Aorta (tissue), 5 donors: Measurements from ENCODE around the gene RPS6KA5. TPM values are rescaled to one million over a fixed set of nuclear protein-coding genes. Genes with fewer than 3 reads are reported as not detected.
"Not testable (repeated sequence)": the region's sequence is repeated elsewhere in the genome, so short reads cannot be mapped to it uniquely, and the experiment has no call there.

Experiments
- ATAC-seq: fragments of 200-7000 bp; cut with Tn5 transposase; one replicate; pipeline ENCODE4 v1.9.1; 2022; ENCODE audit warnings: moderate library complexity; ENCODE audit not compliant: low FRiP score
- DNase-seq, 2 donors: peaks; one replicate each; pipeline ENCODE4 v3.0.0-alpha.2; 2020
- H3K27ac ChIP-seq, 2 donors: one replicate each; pipeline ENCODE4 v1.5.1; 2013; ENCODE audit warnings: low read length in 2 of 2, mild to moderate bottlenecking in 2 of 2, moderate library complexity in 2 of 2, control low read depth in 1 of 2, inconsistent platforms in 1 of 2, low read depth in 1 of 2
- H3K27me3 ChIP-seq, 2 donors: one replicate each; pipeline ENCODE4 v1.6.1; 2013; ENCODE audit warnings: control low read depth in 1 of 2, low read length in 1 of 2, mild to moderate bottlenecking in 1 of 2, moderate library complexity in 1 of 2; ENCODE audit not compliant: insufficient read depth in 2 of 2, control insufficient read depth in 1 of 2
- H3K36me3 ChIP-seq, 2 donors: one replicate each; pipeline ENCODE4 v1.6.1; 2013; ENCODE audit warnings: control low read depth in 1 of 2, low read length in 1 of 2, mild to moderate bottlenecking in 1 of 2; ENCODE audit not compliant: insufficient read depth in 2 of 2, control insufficient read depth in 1 of 2
- H3K4me1 ChIP-seq, 2 donors: one replicate each; pipeline ENCODE4 v1.6.1; 2013; ENCODE audit warnings: low read length in 2 of 2, control low read depth in 1 of 2, mild to moderate bottlenecking in 1 of 2, moderate library complexity in 1 of 2; ENCODE audit not compliant: insufficient read depth in 2 of 2, control insufficient read depth in 1 of 2
- H3K4me3 ChIP-seq, 2 donors: one replicate each; pipeline ENCODE4 v1.5.1; 2013; ENCODE audit warnings: low read length in 2 of 2, control low read depth in 1 of 2, mild to moderate bottlenecking in 1 of 2
- H3K9me3 ChIP-seq: one replicate; pipeline ENCODE4 v1.6.1; 2013; ENCODE audit warnings: mild to moderate bottlenecking, low read length; ENCODE audit not compliant: control insufficient read depth
- WGBS, 2 donors: extraction: QIAGEN DNeasy Blood & Tissue Kit; methylation state at CpG; one replicate each; pipeline ENCODE4 v1.1.7; 2013; 5-methylcytosine and 5-hydroxymethylcytosine counted together
- intact Hi-C, 2 donors: fragments of 100-400 bp; cut with DNase I; formaldehyde crosslinking; loops; one replicate each; pipeline versions ENCODE4 v1.14.2 to v1.15.0; 2022
- polyA plus RNA-seq, 2 donors: library from polyadenylated mRNA; stranded (reverse); fragments of 200-250 nt; gene quantifications; one replicate each; pipeline ENCODE4 v1.2.3, GENCODE V29; 2013
- total RNA-seq, 2 donors: library from RNA; stranded (reverse); fragmentation: NEBNext Ultra II Directional; extraction: Animal tissue kit (Norgen Biotek cat#: 25700); gene quantifications; one replicate each; pipeline ENCODE4 v1.2.1, GENCODE V29; 2021
- donor health status: healthy with polysubstance abuse.
- donor health status: Bipolar disorder and iron deficiency.
- donor health status: DM: no; HTN: no; CAD: no.
- donor health status: DM: no; HTN: no; CAD: no.
- donor health status: DM: yes; HTN: yes; CAD: no.

Gene RPS6KA5
- total and polyA plus RNA-seq, 4 donors = 1.4 to 10.0 (median 3.0) TPM

GRCh38 chr14:91027561-91027960 lies 32.9 kb downstream of the RPS6KA5 start:
- Histone ChIP-seq H3K27me3 (no peaks in the 10 kb centered on the region), H3K4me3 (no peak overlapping the region), H3K36me3 (no peaks in the 10 kb centered on the region), H3K9me3 (no peaks in the 10 kb centered on the region), H3K4me1 (no peaks in the 10 kb centered on the region), H3K27ac (no peak overlapping the region)
- intact Hi-C loops = no loop called here
- no peak for ATAC-seq
- DNase-seq = no peak

GRCh38 chr14:91022622-91023028 lies 37.8 kb downstream of the RPS6KA5 start:
- WGBS, 2 donors = 90 to 92% methylated on average over 9 of the region's 9 CpGs
- DNase-seq, H3K9me3 ChIP-seq, intact Hi-C loops, ATAC-seq, H3K36me3 ChIP-seq, H3K4me1 ChIP-seq, H3K4me3 ChIP-seq, H3K27me3 ChIP-seq, H3K27ac ChIP-seq: not testable (repeated sequence)

- Histone ChIP-seq H3K27ac (no peak overlapping the region), H3K27me3 (no peaks in the 10 kb centered on the region), H3K4me1 (no peaks in the 10 kb centered on the region), H3K9me3 (no peaks in the 10 kb centered on the region), H3K4me3 (no peak overlapping the region), H3K36me3 (no peaks in the 10 kb centered on the region)
- DNase-seq (no peak), ATAC-seq (no peak)
- 94 to 97% methylated on average over 1 of the region's 1 CpG for WGBS, 2 donors
- intact Hi-C loops = no loop called here
These were observed 38.3 kb downstream of the RPS6KA5 start for GRCh38 chr14:91021991-91022621.

GRCh38 chr14:91021115-91021514 lies 39.3 kb downstream of the RPS6KA5 start:
- Histone ChIP-seq H3K27me3 (no peaks in the 10 kb centered on the region), H3K4me1 (no peaks in the 10 kb centered on the region), H3K36me3 (no peaks in the 10 kb centered on the region), H3K9me3 (no peaks in the 10 kb centered on the region), H3K4me3 (no peak overlapping the region), H3K27ac (no peak overlapping the region)
- DNase-seq = no peak
- intact Hi-C loops = no loop called here
- WGBS, 2 donors = 93 to 96% methylated on average over 3 of the region's 3 CpGs
- ATAC-seq = no peak

- Histone ChIP-seq H3K4me1 (no peaks in the 10 kb centered on the region), H3K27me3 (no peaks in the 10 kb centered on the region), H3K36me3 (no peaks in the 10 kb centered on the region), H3K27ac (no peak overlapping the region), H3K9me3 (no peaks in the 10 kb centered on the region), H3K4me3 (no peak overlapping the region)
- intact Hi-C loops = no loop called here
- WGBS, 2 donors = 97 to 99% methylated on average over 3 of the region's 3 CpGs
- ATAC-seq = no peak
- no peak for DNase-seq
These were observed 40.8 kb downstream of the RPS6KA5 start for GRCh38 chr14:91019673-91020072.

- no peaks in the 10 kb centered on the region for H3K9me3 ChIP-seq
- intact Hi-C loops = no loop called here
- no peaks in the 10 kb centered on the region for H3K27me3 ChIP-seq
- no peaks in the 10 kb centered on the region for H3K36me3 ChIP-seq
- no peak for ATAC-seq
- WGBS, 2 donors = 94 to 95% methylated on average over 5 of the region's 5 CpGs
- H3K4me3 ChIP-seq = no peak overlapping the region
- DNase-seq = no peak
- H3K27ac ChIP-seq = no peak overlapping the region
- no peaks in the 10 kb centered on the region for H3K4me1 ChIP-seq
These were observed 42.0 kb downstream of the RPS6KA5 start for GRCh38 chr14:91018481-91018880.

GRCh38 chr14:91016800-91017410 lies 43.5 kb downstream of the RPS6KA5 start:
- intact Hi-C loops = no loop called here
- peaks cover 0 to 3% of the 10 kb centered on the region in 2 donors for H3K27me3 ChIP-seq
- H3K4me3 ChIP-seq = no peak overlapping the region
- no peak for ATAC-seq
- DNase-seq = no peak
- H3K36me3 ChIP-seq = no peaks in the 10 kb centered on the region
- H3K27ac ChIP-seq = no peak overlapping the region
- 91 to 96% methylated on average over 3 of the region's 3 CpGs for WGBS, 2 donors
- no peaks in the 10 kb centered on the region for H3K9me3 ChIP-seq
- H3K4me1 ChIP-seq = no peaks in the 10 kb centered on the region

GRCh38 chr14:91015435-91015834 lies 45.0 kb downstream of the RPS6KA5 start:
- 10 to 14% methylated on average over 1 of the region's 1 CpG for WGBS, 2 donors
- no peak for DNase-seq
- H3K27ac ChIP-seq = no peak overlapping the region
- peaks cover 0 to 3% of the 10 kb centered on the region in 2 donors for H3K27me3 ChIP-seq
- H3K4me3 ChIP-seq = no peak overlapping the region
- no peaks in the 10 kb centered on the region for H3K9me3 ChIP-seq
- H3K4me1 ChIP-seq = no peaks in the 10 kb centered on the region
- ATAC-seq = no peak
- no peaks in the 10 kb centered on the region for H3K36me3 ChIP-seq
- intact Hi-C loops = no loop called here

- 87 to 90% methylated on average over 2 of the region's 2 CpGs for WGBS, 2 donors
- no peaks in the 10 kb centered on the region for H3K36me3 ChIP-seq
- ATAC-seq = no peak
- H3K4me1 ChIP-seq = no peaks in the 10 kb centered on the region
- no peak overlapping the region for H3K27ac ChIP-seq
- H3K4me3 ChIP-seq = no peak overlapping the region
- intact Hi-C loops = no loop called here
- no peaks in the 10 kb centered on the region for H3K9me3 ChIP-seq
- H3K27me3 ChIP-seq = peaks cover 0 to 3% of the 10 kb centered on the region in 2 donors
- DNase-seq = no peak
These were observed 48.4 kb downstream of the RPS6KA5 start for GRCh38 chr14:91012045-91012444.
